ENCODE results near the gene RRP9. TPM values are rescaled to one million over a fixed set of nuclear protein-coding genes. Genes with fewer than 3 reads are reported as not detected.
A peak's percentile ranks its signal among the peaks of the same experiment; 100 is the strongest.

The RRP9 gene
- total and polyA plus RNA-seq, 10 of the 15 experiments (the other 5 are each of a cell fraction or from before 2014, with no cell fraction given), result 4.7 to 91.5 (median 41.7) TPM

GRCh38 chr3:51942603-51943450 is 1.1 kb upstream of the RRP9 start:
- RAD21 ChIA-PET (ENCODE audit: unreplicated experiment), result interaction anchor here (0.6 to 4.2 kb wide), 18 partner anchors 8 to 228 kb away, joined by 3 to 34 read pairs (median 4); partner anchors contain the start of genes ABHD14B, ACY1, DUSP7 and POC1A
- FAIRE-seq, result no peak

More at GRCh38 chr3:51942603-51943450, 1.1 kb upstream of the RRP9 start:
- BruUV-seq (replicated peaks), result TSS peak; percentile 76
- Histone ChIP-seq H3K9ac (ENCODE audit: control insufficient read depth, insufficient read depth, low read length) (peak overlapping the region; percentile 100), H3K79me2 (ENCODE audit: control insufficient read depth, insufficient read depth, low read length) (peaks cover 32% of the 10 kb centered on the region), H2AFZ (ENCODE audit: control insufficient read depth, low read depth, low read length) (peak overlapping the region; percentile 89), H4K20me1 (ENCODE audit: control insufficient read depth, insufficient read depth) (no peaks in the 10 kb centered on the region), H3K4me1 (ENCODE audit: control insufficient read depth, insufficient read depth, low read length) (peaks cover 11% of the 10 kb centered on the region), H3K4me3 (peak overlapping the region; percentile 79), H3K36me3 (ENCODE audit: control insufficient read depth in 2 of 2, insufficient read depth in 2 of 2, low read length in 1 of 2) (peaks cover 3 to 6% of the 10 kb centered on the region in 2 experiments; a peak in 2 of 4 replicates), H3K27ac (ENCODE audit: control insufficient read depth, insufficient read depth) (peak overlapping the region; percentile 98), H3K9me3 (replicated peaks; ENCODE audit: control insufficient read depth, insufficient read depth, low read length) (no peaks in the 10 kb centered on the region), H3K27me3 (replicated peaks in 1 of 2; ENCODE audit: control insufficient read depth in 2 of 2, insufficient read depth in 2 of 2, low read length in 1 of 2) (no peaks in the 10 kb centered on the region), H3K4me2 (ENCODE audit: control insufficient read depth, insufficient read depth) (peak overlapping the region; percentile 100)
- 18% methylated on average over 16 of the region's 17 CpGs for WGBS (ENCODE audit: insufficient coverage, insufficient replicate concordance, low lambda C conversion rate, missing lambda C conversion rate)
- peak; percentile 23 for DNase-seq (ENCODE audit: low read depth, low spot score)
- intact Hi-C loops (cut with micrococcal nuclease; ENCODE audit: unreplicated experiment) (loop anchor here (1.0 to 2.0 kb wide), 3 partner anchors 31 to 201 kb away; partner anchors contain the start of gene ABHD14B), in situ Hi-C loops (cut with MboI) (no loop called here)
- TF ChIP-seq SMC3 (IDR thresholded peaks at IDR 0.05; ENCODE audit: borderline replicate concordance, low read length), result no peak
- no peak for TF ChIP-seq NR2C1 (IDR thresholded peaks at IDR 0.05)
- TF ChIP-seq HDGF (IDR thresholded peaks at IDR 0.05), result peak; percentile 86
- peak; percentile 75 for TF ChIP-seq POLR2A (IDR thresholded peaks at IDR 0.05; ENCODE audit: low read depth, low read length)
- TF ChIP-seq CHD2 (IDR thresholded peaks at IDR 0.05; ENCODE audit: borderline replicate concordance, low read depth, low read length), result peak; percentile 32; the same call in 1 of the 2 replicates
- no peak for TF ChIP-seq ZNF274 (IDR thresholded peaks at IDR 0.05; ENCODE audit: insufficient read depth, insufficient read length)
- TF ChIP-seq, protein P1, sequence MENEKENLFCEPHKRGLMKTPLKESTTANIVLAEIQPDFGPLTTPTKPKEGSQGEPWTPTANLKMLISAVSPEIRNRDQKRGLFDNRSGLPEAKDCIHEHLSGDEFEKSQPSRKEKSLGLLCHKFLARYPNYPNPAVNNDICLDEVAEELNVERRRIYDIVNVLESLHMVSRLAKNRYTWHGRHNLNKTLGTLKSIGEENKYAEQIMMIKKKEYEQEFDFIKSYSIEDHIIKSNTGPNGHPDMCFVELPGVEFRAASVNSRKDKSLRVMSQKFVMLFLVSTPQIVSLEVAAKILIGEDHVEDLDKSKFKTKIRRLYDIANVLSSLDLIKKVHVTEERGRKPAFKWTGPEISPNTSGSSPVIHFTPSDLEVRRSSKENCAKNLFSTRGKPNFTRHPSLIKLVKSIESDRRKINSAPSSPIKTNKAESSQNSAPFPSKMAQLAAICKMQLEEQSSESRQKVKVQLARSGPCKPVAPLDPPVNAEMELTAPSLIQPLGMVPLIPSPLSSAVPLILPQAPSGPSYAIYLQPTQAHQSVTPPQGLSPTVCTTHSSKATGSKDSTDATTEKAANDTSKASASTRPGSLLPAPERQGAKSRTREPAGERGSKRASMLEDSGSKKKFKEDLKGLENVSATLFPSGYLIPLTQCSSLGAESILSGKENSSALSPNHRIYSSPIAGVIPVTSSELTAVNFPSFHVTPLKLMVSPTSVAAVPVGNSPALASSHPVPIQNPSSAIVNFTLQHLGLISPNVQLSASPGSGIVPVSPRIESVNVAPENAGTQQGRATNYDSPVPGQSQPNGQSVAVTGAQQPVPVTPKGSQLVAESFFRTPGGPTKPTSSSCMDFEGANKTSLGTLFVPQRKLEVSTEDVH (IDR thresholded peaks at IDR 0.05; ENCODE audit: low read depth, partially characterized antibody), result no peak
- TF ChIP-seq YY1 (IDR thresholded peaks at IDR 0.05; ENCODE audit: low read depth, low read length), result peak; percentile 66; the same call in 1 of the 2 replicates
- TF ChIP-seq, protein P2, sequence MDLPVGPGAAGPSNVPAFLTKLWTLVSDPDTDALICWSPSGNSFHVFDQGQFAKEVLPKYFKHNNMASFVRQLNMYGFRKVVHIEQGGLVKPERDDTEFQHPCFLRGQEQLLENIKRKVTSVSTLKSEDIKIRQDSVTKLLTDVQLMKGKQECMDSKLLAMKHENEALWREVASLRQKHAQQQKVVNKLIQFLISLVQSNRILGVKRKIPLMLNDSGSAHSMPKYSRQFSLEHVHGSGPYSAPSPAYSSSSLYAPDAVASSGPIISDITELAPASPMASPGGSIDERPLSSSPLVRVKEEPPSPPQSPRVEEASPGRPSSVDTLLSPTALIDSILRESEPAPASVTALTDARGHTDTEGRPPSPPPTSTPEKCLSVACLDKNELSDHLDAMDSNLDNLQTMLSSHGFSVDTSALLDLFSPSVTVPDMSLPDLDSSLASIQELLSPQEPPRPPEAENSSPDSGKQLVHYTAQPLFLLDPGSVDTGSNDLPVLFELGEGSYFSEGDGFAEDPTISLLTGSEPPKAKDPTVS (IDR thresholded peaks at IDR 0.05; ENCODE audit: low read depth, low read length), result no peak
- no peak for TF ChIP-seq HCFC1 (IDR thresholded peaks at IDR 0.05; ENCODE audit: low read length)
- no peak for TF ChIP-seq PKNOX1 (IDR thresholded peaks at IDR 0.05)
- TF ChIP-seq NBN (IDR thresholded peaks at IDR 0.05), result 0 out of 2 replicates have a peak, but pooled peaks have one; percentile 19
- no peak for TF ChIP-seq CREM (IDR thresholded peaks at IDR 0.05; ENCODE audit: low read depth)
- no peak for TF ChIP-seq CEBPB (IDR thresholded peaks at IDR 0.05; ENCODE audit: borderline replicate concordance in 1 of 2, low read depth in 2 of 2, low read length in 2 of 2)
- ATAC-seq, result peak; percentile 79
- POLR2A ChIA-PET, result interaction anchor here (0.6 to 3.0 kb wide), 11 partner anchors 31 to 443 kb away, joined by 3 to 24 read pairs (median 5); partner anchors contain the start of genes ABHD14A, ABHD14B, ACY1 and RPL29
- SMC1A ChIA-PET (ENCODE audit: uncharacterized antibody, unreplicated experiment), result interaction anchor here (1.0 to 2.6 kb wide), 11 partner anchors 26 to 396 kb away, joined by 4 to 33 read pairs (median 5); partner anchors contain the start of genes ABHD14A, ABHD14B, ACY1 and RPL29
- CTCF ChIA-PET, result interaction anchor here (0.7 to 4.8 kb wide), 21 partner anchors 9 to 261 kb away, joined by 3 to 79 read pairs (median 6); partner anchors contain the start of genes ABHD14A, ABHD14B, ACY1 and PCBP4
